GM23338 (cell line): ENCODE data around the gene ZBTB24. TPM values are rescaled to one million over a fixed set of nuclear protein-coding genes. Genes with fewer than 3 reads are reported as not detected.

Experiments used
- ATAC-seq: fragments of 200-7000 bp; cut with Tn5 transposase; 3 replicates; pipeline ENCODE4 v1.9.1; 2020
- DNase-seq: peaks from one replicate; pipeline ENCODE4 v3.0.0-alpha.2; 2015; ENCODE audit warnings: low spot score
- H2AFZ ChIP-seq: fragments of 200-600 bp; sonication (generic); 2 replicates; pipeline ENCODE4 v1.8.0; 2016; ENCODE audit warnings: antibody characterized with exemption, mild to moderate bottlenecking, moderate library complexity
- H3F3A ChIP-seq: fragments of 200-600 bp; sonication (generic); replicated peaks from 2 replicates; pipeline ENCODE4 v1.8.0; 2017; ENCODE audit warnings: antibody characterized with exemption, mixed run types, low read depth
- H3K27ac ChIP-seq: fragments of 200-600 bp; sonication (generic); 2 replicates; pipeline ENCODE4 v1.6.1; 2016; ENCODE audit warnings: low read depth
- H3K27me3 ChIP-seq: fragments of 200-600 bp; sonication (generic); 2 replicates; pipeline ENCODE4 v1.8.0; 2016; ENCODE audit warnings: mild to moderate bottlenecking, mixed run types, moderate library complexity; ENCODE audit not compliant: insufficient read depth
- H3K36me3 ChIP-seq: fragments of 200-600 bp; sonication (generic); 2 replicates; pipeline ENCODE4 v1.8.0; 2016; ENCODE audit warnings: mild to moderate bottlenecking; ENCODE audit not compliant: insufficient read depth
- H3K4me1 ChIP-seq: fragments of 200-600 bp; sonication (generic); 2 replicates; pipeline ENCODE4 v1.8.0; 2016; ENCODE audit warnings: mild to moderate bottlenecking, moderate library complexity; ENCODE audit not compliant: insufficient read depth
- H3K4me2 ChIP-seq: fragments of 200-600 bp; sonication (generic); 2 replicates; pipeline ENCODE4 v1.7.1; 2017; ENCODE audit warnings: mixed run types
- H3K4me3 ChIP-seq: fragments of 200-600 bp; sonication (generic); 2 replicates; pipeline ENCODE4 v1.6.1; 2016; ENCODE audit warnings: mixed run types
- H3K79me2 ChIP-seq: fragments of 200-600 bp; sonication (generic); replicated peaks from 2 replicates; pipeline ENCODE4 v1.8.0; 2017; ENCODE audit warnings: mild to moderate bottlenecking; ENCODE audit not compliant: insufficient read depth
- H3K9me2 ChIP-seq: fragments of 200-600 bp; sonication (generic); 2 replicates; pipeline ENCODE4 v1.8.0; 2017; ENCODE audit not compliant: insufficient read depth
- H4K20me1 ChIP-seq: fragments of 200-600 bp; sonication (generic); replicated peaks from 2 replicates; pipeline ENCODE4 v1.8.0; 2017; ENCODE audit warnings: mild to moderate bottlenecking; ENCODE audit not compliant: insufficient read depth
- H3K27ac Mint-ChIP-seq: 2 replicates; pipeline ENCODE4 v1.8.0; 2020; ENCODE audit warnings: inconsistent platforms, mild to moderate bottlenecking, moderate library complexity, mixed read lengths
- H3K27me3 Mint-ChIP-seq: 3 replicates; pipeline ENCODE4 v1.8.0; 2022; ENCODE audit warnings: low read depth, mild to moderate bottlenecking, moderate library complexity, mixed read lengths, inconsistent platforms; ENCODE audit not compliant: insufficient read depth, poor library complexity
- H3K36me3 Mint-ChIP-seq: 3 replicates; pipeline ENCODE4 v1.8.0; 2021; ENCODE audit warnings: low read depth, mild to moderate bottlenecking, inconsistent platforms, moderate library complexity, mixed read lengths
- H3K4me1 Mint-ChIP-seq: 3 replicates; pipeline ENCODE4 v1.8.0; 2020; ENCODE audit warnings: mild to moderate bottlenecking, inconsistent platforms, mixed read lengths
- H3K4me3 Mint-ChIP-seq: 3 replicates; pipeline ENCODE4 v1.8.0; 2021; ENCODE audit warnings: moderate library complexity, mild to moderate bottlenecking, inconsistent platforms, mixed read lengths
- H3K9me3 Mint-ChIP-seq: 3 replicates; pipeline ENCODE4 v1.8.0; 2020; ENCODE audit warnings: moderate library complexity, mild to moderate bottlenecking, inconsistent platforms, mixed read lengths
- EZH2 ChIP-seq: fragments of 200-600 bp; sonication (generic); IDR thresholded peaks from one replicate; pipeline ENCODE4 v1.8.0; 2017; ENCODE audit warnings: antibody characterized with exemption, mild to moderate bottlenecking, low read depth; ENCODE audit not compliant: unreplicated experiment
- JUNB ChIP-seq: IDR thresholded peaks from one replicate; pipeline ENCODE4 v1.6.1; 2016; ENCODE audit warnings: antibody characterized with exemption; ENCODE audit not compliant: unreplicated experiment
- ZNF114 ChIP-seq: fragments of 250-450 bp; sonication (Bioruptor Pico); IDR thresholded peaks from 2 replicates; pipeline ENCODE4 v1.5.0; 2020; ENCODE audit warnings: mild to moderate bottlenecking, moderate library complexity
- polyA plus RNA-seq: library from polyadenylated mRNA; unstranded; fragments of >200 nt; fragmentation: Nextera tagmentation; extraction: Ambion mirVana; gene quantifications from 2 replicates; pipeline ENCODE4 v1.2.1, GENCODE V29; 2016
- total RNA-seq: library from RNA; depleted of rRNA; stranded (reverse); fragments of >200 nt; shearing (Covaris generic); gene quantifications from 2 replicates; pipeline ENCODE4 v1.2.3, GENCODE V29; 2014
- TF ChIP-seq, protein P1 (sequence below): IDR thresholded peaks from one replicate; pipeline ENCODE4 v1.6.1; 2018; ENCODE audit warnings: antibody characterized with exemption; ENCODE audit not compliant: unreplicated experiment
- TF ChIP-seq, protein P2 (sequence below): fragments of 250-450 bp; sonication (Bioruptor Pico); IDR thresholded peaks from 2 replicates; pipeline ENCODE4 v1.5.0; 2020; ENCODE audit warnings: mild to moderate bottlenecking, moderate library complexity

The ZBTB24 gene
- total and polyA plus RNA-seq, 2 experiments from 2014 or later = 7.9 to 22.0 TPM

DNA sequence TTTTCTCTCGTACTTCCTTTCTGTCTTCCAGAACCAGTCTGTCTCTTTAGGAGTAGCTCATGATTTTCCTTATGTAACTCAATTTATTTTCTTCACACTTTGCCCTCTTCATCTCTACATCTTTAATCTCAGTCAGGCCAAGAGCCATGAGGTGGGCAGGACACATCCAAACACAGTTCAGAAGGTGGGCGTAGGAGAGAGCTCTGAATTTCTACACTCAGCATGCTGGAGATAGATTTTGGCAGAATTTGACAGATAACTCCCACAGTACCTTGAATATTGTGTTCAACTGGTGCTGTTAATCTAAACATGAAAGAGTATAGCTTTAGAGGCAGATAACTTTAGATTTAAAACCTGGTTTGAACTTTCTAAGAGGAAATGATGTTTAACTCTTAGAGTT is 23.8 kb upstream of the ZBTB24 start:
- Histone ChIP-seq H3K4me3 (no peak overlapping the region), H3K36me3 (peaks cover 4% of the 10 kb centered on the region; the same call in 1 of the 2 replicates), H3K4me1 (no peaks in the 10 kb centered on the region; the same call in 1 of the 2 replicates), H2AFZ (no peak overlapping the region), H4K20me1 (no peaks in the 10 kb centered on the region), H3K9me2 (peaks cover 4% of the 10 kb centered on the region; the same call in 1 of the 2 replicates), H3F3A (no peaks in the 10 kb centered on the region), H3K4me2 (no peak overlapping the region), H3K27ac (no peak overlapping the region), H3K79me2 (no peaks in the 10 kb centered on the region), H3K27me3 (no peaks in the 10 kb centered on the region)
- Mint-ChIP-seq H3K4me1 (peaks cover 25% of the 10 kb centered on the region), H3K4me3 (no peak overlapping the region), H3K27ac (no peak overlapping the region), H3K9me3 (peaks cover 35% of the 10 kb centered on the region), H3K36me3 (peaks cover 26% of the 10 kb centered on the region), H3K27me3 (peaks cover 10% of the 10 kb centered on the region)
- DNase-seq (no peak), ATAC-seq (no peak)
- no peak for TF ChIP-seq EZH2
- TF ChIP-seq ZNF114 (CRISPR knock-in tag) = no peak

DNA sequence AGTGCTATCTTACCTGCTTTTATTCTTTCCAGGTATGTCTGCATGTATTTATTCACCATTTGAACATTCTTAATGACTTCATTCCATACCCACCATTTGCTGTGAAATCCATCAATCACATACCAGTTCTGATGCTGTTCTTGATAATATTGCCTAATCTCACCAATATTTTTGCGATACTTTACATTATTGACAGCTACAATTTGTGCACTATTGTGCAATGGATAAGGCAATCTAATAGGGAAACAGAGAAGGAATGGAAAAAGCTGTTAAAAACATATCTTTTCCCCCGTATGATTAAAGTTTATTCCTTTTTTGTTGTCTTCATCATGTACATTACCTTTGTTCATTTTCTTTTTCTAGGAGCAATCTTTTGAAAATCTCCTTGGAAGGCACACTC is 23.3 kb upstream of the ZBTB24 start:
- Mint-ChIP-seq H3K4me1 (peaks cover 24% of the 10 kb centered on the region), H3K27ac (no peak overlapping the region)

More for the DNA sequence above, 23.3 kb upstream of the ZBTB24 start:
- peaks cover 6% of the 10 kb centered on the region; the same call in 1 of the 2 replicates for H3K9me2 ChIP-seq
- DNase-seq (no peak), ATAC-seq (no peak)
- H3K27me3 ChIP-seq = no peaks in the 10 kb centered on the region
- TF ChIP-seq, protein P1, sequence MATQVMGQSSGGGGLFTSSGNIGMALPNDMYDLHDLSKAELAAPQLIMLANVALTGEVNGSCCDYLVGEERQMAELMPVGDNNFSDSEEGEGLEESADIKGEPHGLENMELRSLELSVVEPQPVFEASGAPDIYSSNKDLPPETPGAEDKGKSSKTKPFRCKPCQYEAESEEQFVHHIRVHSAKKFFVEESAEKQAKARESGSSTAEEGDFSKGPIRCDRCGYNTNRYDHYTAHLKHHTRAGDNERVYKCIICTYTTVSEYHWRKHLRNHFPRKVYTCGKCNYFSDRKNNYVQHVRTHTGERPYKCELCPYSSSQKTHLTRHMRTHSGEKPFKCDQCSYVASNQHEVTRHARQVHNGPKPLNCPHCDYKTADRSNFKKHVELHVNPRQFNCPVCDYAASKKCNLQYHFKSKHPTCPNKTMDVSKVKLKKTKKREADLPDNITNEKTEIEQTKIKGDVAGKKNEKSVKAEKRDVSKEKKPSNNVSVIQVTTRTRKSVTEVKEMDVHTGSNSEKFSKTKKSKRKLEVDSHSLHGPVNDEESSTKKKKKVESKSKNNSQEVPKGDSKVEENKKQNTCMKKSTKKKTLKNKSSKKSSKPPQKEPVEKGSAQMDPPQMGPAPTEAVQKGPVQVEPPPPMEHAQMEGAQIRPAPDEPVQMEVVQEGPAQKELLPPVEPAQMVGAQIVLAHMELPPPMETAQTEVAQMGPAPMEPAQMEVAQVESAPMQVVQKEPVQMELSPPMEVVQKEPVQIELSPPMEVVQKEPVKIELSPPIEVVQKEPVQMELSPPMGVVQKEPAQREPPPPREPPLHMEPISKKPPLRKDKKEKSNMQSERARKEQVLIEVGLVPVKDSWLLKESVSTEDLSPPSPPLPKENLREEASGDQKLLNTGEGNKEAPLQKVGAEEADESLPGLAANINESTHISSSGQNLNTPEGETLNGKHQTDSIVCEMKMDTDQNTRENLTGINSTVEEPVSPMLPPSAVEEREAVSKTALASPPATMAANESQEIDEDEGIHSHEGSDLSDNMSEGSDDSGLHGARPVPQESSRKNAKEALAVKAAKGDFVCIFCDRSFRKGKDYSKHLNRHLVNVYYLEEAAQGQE = no peak
- no peak for TF ChIP-seq JUNB
- TF ChIP-seq, protein P2, sequence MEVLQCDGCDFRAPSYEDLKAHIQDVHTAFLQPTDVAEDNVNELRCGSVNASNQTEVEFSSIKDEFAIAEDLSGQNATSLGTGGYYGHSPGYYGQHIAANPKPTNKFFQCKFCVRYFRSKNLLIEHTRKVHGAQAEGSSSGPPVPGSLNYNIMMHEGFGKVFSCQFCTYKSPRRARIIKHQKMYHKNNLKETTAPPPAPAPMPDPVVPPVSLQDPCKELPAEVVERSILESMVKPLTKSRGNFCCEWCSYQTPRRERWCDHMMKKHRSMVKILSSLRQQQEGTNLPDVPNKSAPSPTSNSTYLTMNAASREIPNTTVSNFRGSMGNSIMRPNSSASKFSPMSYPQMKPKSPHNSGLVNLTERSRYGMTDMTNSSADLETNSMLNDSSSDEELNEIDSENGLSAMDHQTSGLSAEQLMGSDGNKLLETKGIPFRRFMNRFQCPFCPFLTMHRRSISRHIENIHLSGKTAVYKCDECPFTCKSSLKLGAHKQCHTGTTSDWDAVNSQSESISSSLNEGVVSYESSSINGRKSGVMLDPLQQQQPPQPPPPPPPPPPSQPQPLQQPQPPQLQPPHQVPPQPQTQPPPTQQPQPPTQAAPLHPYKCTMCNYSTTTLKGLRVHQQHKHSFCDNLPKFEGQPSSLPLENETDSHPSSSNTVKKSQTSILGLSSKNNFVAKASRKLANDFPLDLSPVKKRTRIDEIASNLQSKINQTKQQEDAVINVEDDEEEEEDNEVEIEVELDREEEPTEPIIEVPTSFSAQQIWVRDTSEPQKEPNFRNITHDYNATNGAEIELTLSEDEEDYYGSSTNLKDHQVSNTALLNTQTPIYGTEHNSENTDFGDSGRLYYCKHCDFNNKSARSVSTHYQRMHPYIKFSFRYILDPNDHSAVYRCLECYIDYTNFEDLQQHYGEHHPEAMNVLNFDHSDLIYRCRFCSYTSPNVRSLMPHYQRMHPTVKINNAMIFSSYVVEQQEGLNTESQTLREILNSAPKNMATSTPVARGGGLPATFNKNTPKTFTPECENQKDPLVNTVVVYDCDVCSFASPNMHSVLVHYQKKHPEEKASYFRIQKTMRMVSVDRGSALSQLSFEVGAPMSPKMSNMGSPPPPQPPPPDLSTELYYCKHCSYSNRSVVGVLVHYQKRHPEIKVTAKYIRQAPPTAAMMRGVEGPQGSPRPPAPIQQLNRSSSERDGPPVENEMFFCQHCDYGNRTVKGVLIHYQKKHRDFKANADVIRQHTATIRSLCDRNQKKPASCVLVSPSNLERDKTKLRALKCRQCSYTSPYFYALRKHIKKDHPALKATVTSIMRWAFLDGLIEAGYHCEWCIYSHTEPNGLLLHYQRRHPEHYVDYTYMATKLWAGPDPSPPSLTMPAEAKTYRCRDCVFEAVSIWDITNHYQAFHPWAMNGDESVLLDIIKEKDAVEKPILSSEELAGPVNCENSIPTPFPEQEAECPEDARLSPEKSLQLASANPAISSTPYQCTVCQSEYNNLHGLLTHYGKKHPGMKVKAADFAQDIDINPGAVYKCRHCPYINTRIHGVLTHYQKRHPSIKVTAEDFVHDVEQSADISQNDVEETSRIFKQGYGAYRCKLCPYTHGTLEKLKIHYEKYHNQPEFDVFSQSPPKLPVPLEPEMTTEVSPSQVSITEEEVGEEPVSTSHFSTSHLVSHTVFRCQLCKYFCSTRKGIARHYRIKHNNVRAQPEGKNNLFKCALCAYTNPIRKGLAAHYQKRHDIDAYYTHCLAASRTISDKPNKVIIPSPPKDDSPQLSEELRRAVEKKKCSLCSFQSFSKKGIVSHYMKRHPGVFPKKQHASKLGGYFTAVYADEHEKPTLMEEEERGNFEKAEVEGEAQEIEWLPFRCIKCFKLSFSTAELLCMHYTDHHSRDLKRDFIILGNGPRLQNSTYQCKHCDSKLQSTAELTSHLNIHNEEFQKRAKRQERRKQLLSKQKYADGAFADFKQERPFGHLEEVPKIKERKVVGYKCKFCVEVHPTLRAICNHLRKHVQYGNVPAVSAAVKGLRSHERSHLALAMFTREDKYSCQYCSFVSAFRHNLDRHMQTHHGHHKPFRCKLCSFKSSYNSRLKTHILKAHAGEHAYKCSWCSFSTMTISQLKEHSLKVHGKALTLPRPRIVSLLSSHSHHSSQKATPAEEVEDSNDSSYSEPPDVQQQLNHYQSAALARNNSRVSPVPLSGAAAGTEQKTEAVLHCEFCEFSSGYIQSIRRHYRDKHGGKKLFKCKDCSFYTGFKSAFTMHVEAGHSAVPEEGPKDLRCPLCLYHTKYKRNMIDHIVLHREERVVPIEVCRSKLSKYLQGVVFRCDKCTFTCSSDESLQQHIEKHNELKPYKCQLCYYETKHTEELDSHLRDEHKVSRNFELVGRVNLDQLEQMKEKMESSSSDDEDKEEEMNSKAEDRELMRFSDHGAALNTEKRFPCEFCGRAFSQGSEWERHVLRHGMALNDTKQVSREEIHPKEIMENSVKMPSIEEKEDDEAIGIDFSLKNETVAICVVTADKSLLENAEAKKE (CRISPR knock-in tag) = no peak
- no peak for TF ChIP-seq ZNF114 (CRISPR knock-in tag)
- no peaks in the 10 kb centered on the region; the same call in 1 of the 2 replicates for H3K4me1 ChIP-seq
- H3K36me3 ChIP-seq = peaks cover 4% of the 10 kb centered on the region; the same call in 1 of the 2 replicates
- no peak overlapping the region for H2AFZ ChIP-seq
- H3K36me3 Mint-ChIP-seq = peaks cover 23% of the 10 kb centered on the region
- no peaks in the 10 kb centered on the region for H4K20me1 ChIP-seq
- H3F3A ChIP-seq = no peaks in the 10 kb centered on the region
- H3K4me3 ChIP-seq = no peak overlapping the region
- H3K4me2 ChIP-seq = no peak overlapping the region
- H3K27me3 Mint-ChIP-seq = peaks cover 10% of the 10 kb centered on the region
- H3K4me3 Mint-ChIP-seq = no peak overlapping the region
- H3K27ac ChIP-seq = no peak overlapping the region
- peaks cover 31% of the 10 kb centered on the region for H3K9me3 Mint-ChIP-seq
- H3K79me2 ChIP-seq = no peaks in the 10 kb centered on the region
